ENCODE results near the gene TMEM41A. TPM values are rescaled to one million over a fixed set of nuclear protein-coding genes. Genes with fewer than 3 reads are reported as not detected.

The TMEM41A gene
- total RNA-seq, 1 donor from 2014 or later, result 15.9 TPM

DNA sequence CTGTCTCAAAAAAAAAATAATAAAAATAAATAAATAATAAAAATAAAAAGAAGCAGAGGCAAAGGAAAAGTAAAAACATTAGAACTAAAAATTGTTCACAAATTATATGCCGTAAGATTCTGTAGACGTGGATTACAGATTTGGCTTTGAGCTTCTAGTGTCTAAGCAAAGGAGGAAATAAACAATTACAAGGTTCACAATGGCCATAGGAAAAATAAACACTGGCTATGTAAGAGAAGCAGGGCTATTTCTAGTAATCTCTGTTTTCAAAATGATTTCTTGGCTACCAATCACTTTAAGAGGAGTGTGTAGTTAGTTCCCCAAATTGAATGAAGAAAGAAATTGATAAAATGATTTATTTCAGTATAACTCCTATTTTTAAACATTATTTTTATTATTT lies 54.5 kb downstream of the TMEM41A start:
- no peak for DNase-seq (ENCODE audit: low spot score)
- Mint-ChIP-seq H3K9me3 (ENCODE audit: low read depth) (no peaks in the 10 kb centered on the region), H3K27me3 (ENCODE audit: low read depth) (no peaks in the 10 kb centered on the region), H3K27ac (ENCODE audit: unreplicated experiment) (no peak overlapping the region), H3K36me3 (ENCODE audit: low read depth) (peaks cover 4% of the 10 kb centered on the region), H3K4me1 (ENCODE audit: low read depth) (no peaks in the 10 kb centered on the region), H3K4me3 (ENCODE audit: unreplicated experiment) (no peak overlapping the region)
- TF ChIP-seq, protein P1, sequence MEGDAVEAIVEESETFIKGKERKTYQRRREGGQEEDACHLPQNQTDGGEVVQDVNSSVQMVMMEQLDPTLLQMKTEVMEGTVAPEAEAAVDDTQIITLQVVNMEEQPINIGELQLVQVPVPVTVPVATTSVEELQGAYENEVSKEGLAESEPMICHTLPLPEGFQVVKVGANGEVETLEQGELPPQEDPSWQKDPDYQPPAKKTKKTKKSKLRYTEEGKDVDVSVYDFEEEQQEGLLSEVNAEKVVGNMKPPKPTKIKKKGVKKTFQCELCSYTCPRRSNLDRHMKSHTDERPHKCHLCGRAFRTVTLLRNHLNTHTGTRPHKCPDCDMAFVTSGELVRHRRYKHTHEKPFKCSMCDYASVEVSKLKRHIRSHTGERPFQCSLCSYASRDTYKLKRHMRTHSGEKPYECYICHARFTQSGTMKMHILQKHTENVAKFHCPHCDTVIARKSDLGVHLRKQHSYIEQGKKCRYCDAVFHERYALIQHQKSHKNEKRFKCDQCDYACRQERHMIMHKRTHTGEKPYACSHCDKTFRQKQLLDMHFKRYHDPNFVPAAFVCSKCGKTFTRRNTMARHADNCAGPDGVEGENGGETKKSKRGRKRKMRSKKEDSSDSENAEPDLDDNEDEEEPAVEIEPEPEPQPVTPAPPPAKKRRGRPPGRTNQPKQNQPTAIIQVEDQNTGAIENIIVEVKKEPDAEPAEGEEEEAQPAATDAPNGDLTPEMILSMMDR (IDR thresholded peaks at IDR 0.05), result no peak

GRCh38 chr3:185442031-185442430 lies 56.8 kb downstream of the TMEM41A start:
- Mint-ChIP-seq H3K36me3 (ENCODE audit: low read depth) (peaks cover 8% of the 10 kb centered on the region), H3K27ac (ENCODE audit: unreplicated experiment) (no peak overlapping the region), H3K27me3 (ENCODE audit: low read depth) (no peaks in the 10 kb centered on the region), H3K4me1 (ENCODE audit: low read depth) (no peaks in the 10 kb centered on the region), H3K4me3 (ENCODE audit: unreplicated experiment) (no peak overlapping the region), H3K9me3 (ENCODE audit: low read depth) (no peaks in the 10 kb centered on the region)
- no peak for DNase-seq (ENCODE audit: low spot score)
- TF ChIP-seq, protein P1 (IDR thresholded peaks at IDR 0.05), result no peak

DNA sequence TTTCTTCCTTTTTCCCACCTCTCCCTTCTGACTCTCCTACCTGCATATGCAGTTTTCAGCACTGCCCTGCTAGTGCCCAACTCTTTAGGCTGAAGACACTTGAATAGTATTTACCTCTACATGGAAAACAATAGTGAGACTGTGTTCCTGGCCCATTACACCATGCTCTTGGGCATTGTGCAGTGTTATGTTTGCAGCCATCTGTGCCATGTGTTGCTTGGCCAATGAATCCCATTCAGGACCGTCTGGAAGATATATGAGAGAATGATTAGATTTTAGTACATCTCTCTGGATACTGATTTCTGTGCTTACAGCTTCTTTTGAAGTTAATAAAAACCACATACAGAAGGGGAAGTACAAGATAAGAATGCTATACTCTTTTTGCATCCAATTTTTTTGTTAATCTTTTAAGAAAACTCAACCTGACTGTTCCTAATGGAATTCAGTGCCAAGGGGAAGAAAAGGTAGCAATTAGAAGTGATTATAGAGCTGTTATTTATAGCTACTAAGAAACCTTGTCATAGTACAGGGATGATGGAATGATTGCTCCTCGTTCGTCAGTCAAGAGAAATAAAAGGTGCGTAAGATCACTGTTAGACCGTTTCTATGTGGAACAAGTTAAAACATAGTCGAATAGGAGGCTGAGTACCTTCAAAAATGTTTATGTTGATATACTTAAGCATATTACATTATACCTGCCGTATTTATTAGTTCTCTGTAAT lies 58.9 kb downstream of the TMEM41A start:
- no peaks in the 10 kb centered on the region for H3K9me3 Mint-ChIP-seq (ENCODE audit: low read depth)
- no peaks in the 10 kb centered on the region for H3K4me1 Mint-ChIP-seq (ENCODE audit: low read depth)
- no peak overlapping the region for H3K4me3 Mint-ChIP-seq (ENCODE audit: unreplicated experiment)
- TF ChIP-seq, protein P1 (IDR thresholded peaks at IDR 0.05), result no peak
- peaks cover 7% of the 10 kb centered on the region for H3K36me3 Mint-ChIP-seq (ENCODE audit: low read depth)
- no peaks in the 10 kb centered on the region for H3K27me3 Mint-ChIP-seq (ENCODE audit: low read depth)
- no peak overlapping the region for H3K27ac Mint-ChIP-seq (ENCODE audit: unreplicated experiment)
- DNase-seq (ENCODE audit: low spot score), result no peak

Other genes starting within 250 kb of the TMEM41A start
- 0.70 to 4.9 TPM (median 3.5 TPM) in 3 replicates for gene EHHADH, start 245.0 kb downstream of the TMEM41A start, total RNA-seq
- 18.2 to 30.5 TPM (median 23.2 TPM) in 3 replicates for gene MAP3K13, start 135.9 kb downstream of the TMEM41A start, total RNA-seq
- gene LIPH, start 53.6 kb upstream of the TMEM41A start, total RNA-seq, result 0.40 to 0.49 TPM in 2 of 3 replicates, not detected in the other
- gene SENP2, start 87.3 kb upstream of the TMEM41A start, total RNA-seq, result 39.4 to 45.5 TPM (median 41.2 TPM) in 3 replicates

Measured in chondrocyte (in vitro differentiated cells).